WI38 (cell line): ENCODE measurements around the gene RHOT2.

Experiments
- H3K4me3 ChIP-seq: 2 replicates; pipeline ENCODE4 v1.5.1; 2011; ENCODE audit warnings: low read depth, mild to moderate bottlenecking, control low read depth, low read length
- CTCF ChIP-seq: IDR thresholded peaks from 2 replicates; pipeline ENCODE4 v1.5.1; 2012; ENCODE audit warnings: low read depth, mild to moderate bottlenecking, control low read depth, low read length

RHOT2 gene

DNA sequence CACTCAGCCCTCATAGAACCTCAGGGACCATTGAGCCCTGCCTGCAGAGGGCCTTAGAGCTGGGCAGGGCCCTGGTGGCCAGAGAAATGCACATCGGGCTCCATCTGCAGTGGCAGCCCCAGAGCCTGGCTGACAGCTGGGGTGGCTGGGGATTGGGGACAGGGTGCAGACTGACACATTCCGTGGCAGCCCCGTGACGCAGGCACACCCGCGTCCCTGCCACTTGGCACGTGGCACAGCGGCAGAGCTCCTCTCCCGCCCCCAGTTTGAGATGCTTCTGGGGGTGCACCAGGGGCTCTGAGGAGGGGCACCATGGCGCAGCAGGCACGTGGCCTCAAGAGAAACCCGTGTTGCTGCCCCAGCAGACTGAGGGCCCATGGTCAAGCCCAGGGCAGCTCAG lies 35.5 kb downstream of the RHOT2 start:
- no peak for TF ChIP-seq CTCF
- H3K4me3 ChIP-seq, result no peak overlapping the region

DNA sequence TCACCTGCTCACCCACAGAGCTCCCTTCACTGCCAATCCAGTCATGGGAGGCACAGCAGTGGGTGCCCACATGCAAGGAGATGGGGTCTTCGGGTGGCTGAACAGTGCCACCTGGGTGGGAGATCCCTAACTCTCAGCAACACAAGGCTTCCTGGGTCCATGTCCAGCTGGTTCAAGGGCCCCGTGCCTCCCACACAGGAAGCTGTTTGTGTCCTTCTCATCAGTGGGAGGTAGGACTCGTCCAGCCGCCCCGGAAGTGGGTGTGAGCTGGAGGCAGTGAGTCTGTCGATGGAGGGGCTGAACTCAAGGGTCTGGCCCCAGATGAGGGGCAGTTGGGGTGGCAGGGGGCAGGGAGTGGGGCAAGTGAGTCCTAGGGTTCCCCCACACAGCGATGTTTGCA lies 36.1 kb downstream of the RHOT2 start:
- no peak for TF ChIP-seq CTCF
- H3K4me3 ChIP-seq, result no peak overlapping the region

DNA sequence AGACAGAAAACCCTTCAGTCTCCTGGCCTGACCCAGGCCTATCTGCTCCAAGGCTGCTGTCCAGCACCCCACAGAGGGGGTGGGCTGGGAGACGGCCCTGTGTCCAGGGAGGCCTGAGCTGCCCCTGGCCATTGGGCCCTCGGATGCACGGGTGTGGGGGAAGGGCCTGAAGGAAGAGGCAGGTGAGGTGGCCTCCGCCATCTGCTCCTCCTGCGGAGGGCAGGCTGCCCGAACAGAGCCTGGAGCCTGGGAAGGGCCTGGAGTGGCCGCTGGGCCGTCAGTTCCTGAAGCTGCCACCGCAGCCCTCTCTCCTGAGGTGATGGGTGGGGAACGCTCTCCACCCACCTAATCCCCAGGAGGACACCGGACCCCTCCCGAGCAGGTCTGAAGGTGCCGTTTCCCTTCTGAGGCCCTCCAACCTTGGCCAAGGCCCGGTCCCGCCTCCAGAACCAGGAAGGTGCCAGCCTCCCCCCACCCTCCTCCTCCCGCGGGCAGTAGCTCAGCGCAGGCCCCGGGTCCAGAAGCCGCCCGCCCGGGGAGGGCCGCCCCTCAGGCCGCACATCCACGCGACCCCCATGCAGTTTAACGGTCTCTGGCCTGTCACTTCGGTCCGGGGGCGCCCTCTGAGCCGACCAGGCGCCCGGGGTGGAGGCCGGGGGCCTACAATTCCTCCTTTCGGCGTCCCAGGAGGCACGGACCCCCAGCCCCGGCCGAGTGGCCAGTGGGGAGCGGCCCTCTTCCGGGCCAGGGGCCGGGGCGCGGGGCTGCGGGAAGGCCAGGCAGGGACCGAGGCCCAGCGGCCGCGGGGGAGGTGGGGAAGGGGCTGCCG lies 36.8 kb downstream of the RHOT2 start:
- no peak for TF ChIP-seq CTCF
- H3K4me3 ChIP-seq, result no peak overlapping the region

DNA sequence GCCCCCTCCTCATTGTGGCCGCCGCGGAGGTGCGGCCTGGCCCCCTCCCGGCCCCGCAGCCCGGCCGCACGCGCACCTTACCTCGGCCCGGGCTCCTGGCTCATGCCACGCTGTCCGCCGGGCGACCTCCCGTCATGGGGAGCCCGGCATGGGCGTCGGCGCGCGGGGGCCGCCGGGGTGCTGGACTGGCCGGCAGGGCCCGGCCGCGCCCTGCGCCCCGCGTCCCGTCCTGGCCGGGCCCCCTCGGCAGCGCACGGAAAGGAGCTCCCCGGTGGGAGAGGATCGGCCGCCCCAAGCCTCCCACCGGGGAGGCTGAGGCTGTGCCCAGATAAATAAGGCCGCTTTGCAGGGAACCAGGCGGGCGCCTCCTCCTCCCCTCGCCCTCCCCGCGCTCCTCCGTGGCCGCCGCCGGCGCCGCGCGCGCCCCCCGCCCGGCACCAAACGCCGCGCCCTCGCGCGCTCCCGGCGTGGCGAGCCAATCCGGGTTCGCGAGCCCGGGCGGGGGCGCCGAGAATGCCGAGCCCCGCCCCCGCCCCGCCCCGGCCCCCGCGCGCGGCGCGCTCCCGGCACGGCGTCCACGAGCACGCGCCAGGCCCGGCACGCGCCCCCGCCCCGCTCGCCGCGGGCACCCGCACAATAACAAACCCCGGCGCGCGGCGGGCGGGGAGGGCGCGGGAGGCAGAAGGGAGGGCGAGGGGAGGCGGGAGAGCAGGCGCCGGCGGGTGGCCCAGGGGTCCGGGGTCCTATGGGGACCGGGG lies 37.7 kb downstream of the RHOT2 start, which contains the start of gene FBXL16:
TSS of gene FBXL16 (minus strand) at position 371 of the 758 bp plus-strand sequence. CDS start 8,396 bp downstream, outside the sequence.
- no peak within 1 kb of the TSS for H3K4me3 ChIP-seq
- TF ChIP-seq CTCF, result no peak

GRCh38 chr16:706189-707061 lies 38.5 kb downstream of the RHOT2 start:
- TF ChIP-seq CTCF, result no peak
- H3K4me3 ChIP-seq, result no peak overlapping the region

DNA sequence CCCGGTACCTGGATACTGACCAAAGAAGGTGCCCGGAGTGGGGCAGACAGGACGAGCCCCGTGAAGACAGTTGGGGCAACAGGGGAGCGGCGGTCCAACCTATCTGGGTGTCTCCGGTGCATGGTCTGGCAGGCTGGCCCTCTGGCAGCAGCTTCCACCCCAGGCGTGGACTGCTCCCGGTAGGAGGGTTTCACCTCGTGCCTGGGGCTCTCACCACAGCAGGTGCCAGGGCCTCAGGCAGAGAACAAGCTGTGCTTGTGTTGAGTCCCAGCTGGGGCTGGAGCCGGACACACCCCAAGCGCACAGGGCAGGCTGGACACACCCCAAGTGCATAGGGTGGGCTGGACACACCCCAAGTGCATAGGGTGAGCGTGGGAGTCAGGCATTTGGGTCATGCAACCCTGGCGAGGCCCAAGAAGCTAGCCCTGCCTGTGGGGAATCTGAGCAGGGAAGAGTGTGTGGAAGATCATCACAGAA lies 39.2 kb downstream of the RHOT2 start:
- no peak for TF ChIP-seq CTCF
- H3K4me3 ChIP-seq, result no peak overlapping the region
